K562 (cell line): ENCODE results near the gene EIF3I. TPM values are rescaled to one million over a fixed set of nuclear protein-coding genes. Genes with fewer than 3 reads are reported as not detected.

Experiments used
- BDP1 ChIP-seq: IDR thresholded peaks from 3 replicates; pipeline ENCODE4 v1.6.1; 2011; ENCODE audit not compliant: insufficient read length, insufficient read depth
- CBFB ChIP-seq: sonication (generic); formaldehyde crosslinking; IDR thresholded peaks from 2 replicates; pipeline ENCODE4 v1.4.0; 2020; ENCODE audit warnings: mild to moderate bottlenecking, missing genetic modification reagents
- CBX1 ChIP-seq: sonication (generic); IDR thresholded peaks from 2 replicates; pipeline ENCODE4 v1.6.1; 2016; ENCODE audit warnings: antibody characterized with exemption, low read depth, mild to moderate bottlenecking
- ESRRA ChIP-seq: fragments of 450-650 bp; IDR thresholded peaks from 2 replicates; pipeline ENCODE4 v1.6.1; 2014; ENCODE audit warnings: low read depth, mild to moderate bottlenecking, moderate library complexity, borderline replicate concordance
- FOXP4 ChIP-seq: sonication (generic); formaldehyde crosslinking; IDR thresholded peaks from 2 replicates; pipeline ENCODE4 v1.8.0; 2022; ENCODE audit warnings: mild to moderate bottlenecking, missing genetic modification reagents, borderline replicate concordance
- GMEB1 ChIP-seq: fragments of 250-450 bp; sonication (Bioruptor Pico); IDR thresholded peaks from 2 replicates; pipeline ENCODE4 v1.4.0; 2020; ENCODE audit warnings: mild to moderate bottlenecking
- GTF2E2 ChIP-seq: fragments of 200-800 bp; sonication (Bioruptor generic); IDR thresholded peaks from 2 replicates; pipeline ENCODE4 v1.6.1; 2016; ENCODE audit warnings: missing genetic modification characterization, missing compliant biosample characterization
- KHSRP ChIP-seq: fragments of 450-650 bp; IDR thresholded peaks from 2 replicates; pipeline ENCODE4 v1.6.1; 2017
- LARP7 ChIP-seq: fragments of 450-650 bp; IDR thresholded peaks from 2 replicates; pipeline ENCODE4 v1.6.1; 2016
- MYBL2 ChIP-seq, 2 experiments: fragments of 450-650 bp in 1 of 2; sonication (generic) in 1 of 2; formaldehyde crosslinking in 1 of 2; IDR thresholded peaks; 2 replicates each; pipeline versions ENCODE4 v1.6.1 to v1.8.1; 2017 to 2022; ENCODE audit warnings: borderline replicate concordance in 1 of 2, inconsistent platforms in 1 of 2, low read depth in 1 of 2, mild to moderate bottlenecking in 1 of 2, missing genetic modification reagents in 1 of 2, moderate library complexity in 1 of 2
- NR2C1 ChIP-seq, 2 experiments: fragments of 450-650 bp; IDR thresholded peaks; 2 replicates each; pipeline ENCODE4 v1.6.1; 2017; ENCODE audit warnings: mild to moderate bottlenecking in 2 of 2, antibody characterized with exemption in 1 of 2, inconsistent platforms in 1 of 2, missing compliant biosample characterization in 1 of 2, missing genetic modification characterization in 1 of 2
- NUFIP1 ChIP-seq: fragments of 450-650 bp; IDR thresholded peaks from 2 replicates; pipeline ENCODE4 v1.6.1; 2018; ENCODE audit not compliant: partially characterized antibody
- THAP7 ChIP-seq: fragments of 250-450 bp; sonication (Bioruptor Pico); IDR thresholded peaks from 2 replicates; pipeline ENCODE4 v1.5.0; 2021
- TRIM25 ChIP-seq: fragments of 450-650 bp; IDR thresholded peaks from 2 replicates; pipeline ENCODE4 v1.7.0; 2016; ENCODE audit warnings: borderline replicate concordance
- ZBTB49 ChIP-seq: sonication (generic); formaldehyde crosslinking; IDR thresholded peaks from 2 replicates; pipeline ENCODE4 v1.8.0; 2022; ENCODE audit warnings: missing genetic modification reagents, mild to moderate bottlenecking, borderline replicate concordance
- ZNF3 ChIP-seq: fragments of 250-450 bp; sonication (Bioruptor Pico); IDR thresholded peaks from 2 replicates; pipeline ENCODE4 v1.5.0; 2021; ENCODE audit warnings: mild to moderate bottlenecking, moderate library complexity
- ZNF311 ChIP-seq: fragments of 250-450 bp; sonication (Bioruptor Pico); IDR thresholded peaks from 2 replicates; pipeline ENCODE4 v1.4.0; 2020; ENCODE audit warnings: mild to moderate bottlenecking, moderate library complexity
- ZNF511 ChIP-seq: sonication (generic); formaldehyde crosslinking; IDR thresholded peaks from 2 replicates; pipeline ENCODE4 v1.8.0; 2022; ENCODE audit warnings: mild to moderate bottlenecking, missing genetic modification reagents
- ZNF695 ChIP-seq: fragments of 450-650 bp; formaldehyde crosslinking; IDR thresholded peaks from 2 replicates; pipeline ENCODE4 v1.4.0; 2020; ENCODE audit warnings: mild to moderate bottlenecking, moderate library complexity
- ZNF780A ChIP-seq: fragments of 250-450 bp; sonication (Bioruptor Pico); IDR thresholded peaks from 2 replicates; pipeline ENCODE4 v1.5.0; 2021; ENCODE audit warnings: mild to moderate bottlenecking
- polyA plus RNA-seq, 8 experiments: library from polyadenylated mRNA; depleted of rRNA in 4 of 8; stranded (reverse) in 5 of 8; unstranded in 3 of 8; fragments of >200 nt; fragmentation: Nextera tagmentation in 2 of 8; fragmentation: Illumina TruSeq in 1 of 8; extraction: Ambion mirVana in 2 of 8; extraction: Trizol in 1 of 8; gene quantifications; 2 replicates each; pipeline versions ENCODE4 v1.2.1 to v1.2.3, GENCODE V29; 2011 to 2014; ENCODE audit warnings: inconsistent platforms in 1 of 8, missing spikeins in 1 of 8
- total RNA-seq, 7 experiments: library from RNA; depleted of rRNA in 6 of 7; stranded (reverse); fragments of >200 nt in 6 of 7; fragmentation: Illumina TruSeq in 2 of 7; extraction: Trizol in 2 of 7; gene quantifications; 2 replicates each; pipeline versions ENCODE4 v1.2.1 to v1.2.3, GENCODE V29; 2011 to 2021; ENCODE audit warnings: low replicate concordance in 1 of 7

The EIF3I gene
- total and polyA plus RNA-seq, 9 of the 15 experiments (the other 6 are each of a cell fraction or from before 2014, with no cell fraction given), result 414 to 1,526 (median 635) TPM

GRCh38 chr1:32186077-32186476, 36.1 kb upstream of the EIF3I start (continued):
- TF ChIP-seq NR2C1 (IDR thresholded peaks at IDR 0.05) (no peak), NR2C1 (tag; IDR thresholded peaks at IDR 0.05) (0 out of 2 replicates have a peak, but pooled peaks have one; percentile 21), TRIM25 (no peak), ZBTB49 (CRISPR knock-in tag) (no peak), GMEB1 (CRISPR knock-in tag) (no peak), CBFB (CRISPR knock-in tag) (no peak), ESRRA (no peak), CBX1 (no peak), ZNF3 (CRISPR knock-in tag) (no peak), THAP7 (CRISPR knock-in tag) (no peak), MYBL2 (IDR thresholded peaks at IDR 0.05; ENCODE audit: low read depth) (no peak), MYBL2 (CRISPR knock-in tag; IDR thresholded peaks at IDR 0.05; ENCODE audit: borderline replicate concordance) (no peak), ZNF780A (CRISPR knock-in tag) (no peak), NUFIP1 (no peak), LARP7 (no peak), ZNF511 (CRISPR knock-in tag) (no peak), GTF2E2 (tag) (no peak), BDP1 (no peak), KHSRP (no peak), ZNF695 (CRISPR knock-in tag) (no peak), FOXP4 (CRISPR knock-in tag) (no peak), ZNF311 (0 out of 2 replicates have a peak, but pooled peaks have one; percentile 27)
